Thyroid gland (tissue), 4 donors: ENCODE measurements around the gene ANXA10. TPM values are rescaled to one million over a fixed set of nuclear protein-coding genes. Genes with fewer than 3 reads are reported as not detected.

ENCODE experiments used
- DNase-seq, 2 donors: peaks; one replicate each; pipeline ENCODE4 v3.0.0-alpha.2; 2019
- H3K27ac ChIP-seq, 3 donors: fragments of 200-600 bp; sonication (generic); 1 replicate in 2 of 3; 2 replicates in 1 of 3; pipeline ENCODE4 v1.5.1; 2016 to 2019; ENCODE audit warnings: mild to moderate bottlenecking in 1 of 3, moderate library complexity in 1 of 3
- H3K27me3 ChIP-seq: fragments of 200-600 bp; sonication (generic); one replicate; pipeline ENCODE4 v1.5.1; 2019
- H3K36me3 ChIP-seq, 2 donors: fragments of 200-600 bp; sonication (generic); one replicate each; pipeline ENCODE4 v1.5.1; 2016 to 2019
- H3K4me1 ChIP-seq, 2 donors: fragments of 200-600 bp; sonication (generic); one replicate each; pipeline ENCODE4 v1.5.1; 2017 to 2019
- H3K4me3 ChIP-seq, 3 donors: fragments of 200-600 bp; sonication (generic); replicated peaks in 1 of 3; 1 replicate in 2 of 3; 2 replicates in 1 of 3; pipeline ENCODE4 v1.5.1; 2016; ENCODE audit warnings: mild to moderate bottlenecking in 1 of 3
- H3K9me3 ChIP-seq: fragments of 200-600 bp; sonication (generic); one replicate; pipeline ENCODE4 v1.5.1; 2017
- POLR2A ChIP-seq, 2 donors: fragments of 450-650 bp; IDR thresholded peaks; one replicate each; pipeline ENCODE4 v1.6.1; 2017; ENCODE audit warnings: antibody characterized with exemption in 2 of 2, mild to moderate bottlenecking in 2 of 2, moderate library complexity in 1 of 2
- WGBS, 2 donors: methylation state at CpG; one replicate each; pipeline ENCODE4 v1.1.5; 2017; 5-methylcytosine and 5-hydroxymethylcytosine counted together
- intact Hi-C: fragments of 100-400 bp; cut with DNase I; formaldehyde crosslinking; loops from one replicate; pipeline ENCODE4 v1.15.1; 2023
- total RNA-seq, 4 donors: library from RNA; depleted of rRNA; stranded (reverse); fragments of >200 nt; gene quantifications; one replicate each; pipeline ENCODE4 v1.2.3, GENCODE V29; 2016
- TF ChIP-seq, protein P1 (sequence below), 6 experiments: fragments of 200-600 bp in 3 of 6; fragments of 450-650 bp in 3 of 6; sonication (generic) in 3 of 6; IDR thresholded peaks; one replicate each; pipeline ENCODE4 v1.5.1; 2016 to 2019; ENCODE audit warnings: antibody characterized with exemption in 6 of 6, mild to moderate bottlenecking in 2 of 6, inconsistent platforms in 1 of 6, moderate library complexity in 1 of 6

ANXA10 gene
- total RNA-seq, 4 donors from 2014 or later, result not detected

DNA sequence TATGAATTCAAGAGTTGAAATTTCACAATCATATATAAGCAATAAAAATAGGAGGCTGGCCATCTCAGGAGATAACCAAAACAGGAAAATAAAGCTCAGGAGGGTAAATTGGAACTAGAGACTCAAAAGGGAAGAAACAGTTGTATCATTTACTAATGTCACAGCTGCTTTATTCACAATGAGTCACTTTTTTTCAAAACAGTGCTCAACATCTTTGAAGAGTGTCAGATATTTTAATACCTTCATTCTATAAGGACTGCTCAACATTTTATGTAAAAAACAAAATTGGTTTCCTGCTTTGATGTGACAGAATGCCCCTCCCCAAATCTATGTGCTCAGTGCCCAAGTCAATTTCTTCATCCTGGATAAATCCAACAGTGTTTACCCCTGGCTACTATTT, 128.6 kb downstream of the ANXA10 start:
- Histone ChIP-seq H3K27me3 (no peaks in the 10 kb centered on the region), H3K4me3 (no peak overlapping the region), H3K27ac (no peak overlapping the region), H3K4me1 (no peaks in the 10 kb centered on the region), H3K36me3 (peaks cover 5 to 6% of the 10 kb centered on the region in 2 donors), H3K9me3 (no peaks in the 10 kb centered on the region)
- TF ChIP-seq POLR2A (IDR thresholded peaks at IDR 0.05), result no peak
- TF ChIP-seq, protein P1, sequence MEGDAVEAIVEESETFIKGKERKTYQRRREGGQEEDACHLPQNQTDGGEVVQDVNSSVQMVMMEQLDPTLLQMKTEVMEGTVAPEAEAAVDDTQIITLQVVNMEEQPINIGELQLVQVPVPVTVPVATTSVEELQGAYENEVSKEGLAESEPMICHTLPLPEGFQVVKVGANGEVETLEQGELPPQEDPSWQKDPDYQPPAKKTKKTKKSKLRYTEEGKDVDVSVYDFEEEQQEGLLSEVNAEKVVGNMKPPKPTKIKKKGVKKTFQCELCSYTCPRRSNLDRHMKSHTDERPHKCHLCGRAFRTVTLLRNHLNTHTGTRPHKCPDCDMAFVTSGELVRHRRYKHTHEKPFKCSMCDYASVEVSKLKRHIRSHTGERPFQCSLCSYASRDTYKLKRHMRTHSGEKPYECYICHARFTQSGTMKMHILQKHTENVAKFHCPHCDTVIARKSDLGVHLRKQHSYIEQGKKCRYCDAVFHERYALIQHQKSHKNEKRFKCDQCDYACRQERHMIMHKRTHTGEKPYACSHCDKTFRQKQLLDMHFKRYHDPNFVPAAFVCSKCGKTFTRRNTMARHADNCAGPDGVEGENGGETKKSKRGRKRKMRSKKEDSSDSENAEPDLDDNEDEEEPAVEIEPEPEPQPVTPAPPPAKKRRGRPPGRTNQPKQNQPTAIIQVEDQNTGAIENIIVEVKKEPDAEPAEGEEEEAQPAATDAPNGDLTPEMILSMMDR (IDR thresholded peaks at IDR 0.05), result no peak
- no peak for DNase-seq
- intact Hi-C loops, result no loop called here

DNA sequence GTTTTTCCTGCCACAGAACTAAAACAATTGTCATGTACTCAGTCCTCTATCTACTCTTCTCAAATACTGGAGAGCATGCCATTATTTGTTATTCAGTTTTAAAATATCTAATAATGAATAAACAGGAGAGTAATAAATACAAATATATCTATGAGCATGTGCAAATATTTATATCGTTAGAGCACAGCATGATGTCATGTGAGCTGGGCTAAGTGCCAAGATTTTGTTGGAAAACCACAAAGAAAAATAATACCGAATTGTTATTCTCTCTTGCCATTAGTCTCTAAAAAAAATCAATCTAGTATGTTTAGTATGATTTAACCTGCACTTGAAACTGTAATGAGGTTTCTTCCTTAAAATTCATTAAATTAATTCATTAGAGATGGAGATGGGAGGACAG, 129.0 kb downstream of the ANXA10 start:
- DNase-seq, result no peak
- H3K4me1 ChIP-seq, result no peaks in the 10 kb centered on the region
- H3K9me3 ChIP-seq, result no peaks in the 10 kb centered on the region
- intact Hi-C loops, result no loop called here
- WGBS, 2 donors, result 44 to 51% methylated on average over 2 of the region's 2 CpGs
- TF ChIP-seq, protein P1 (IDR thresholded peaks at IDR 0.05), result no peak
- TF ChIP-seq POLR2A (IDR thresholded peaks at IDR 0.05), result no peak
- peaks cover 5 to 6% of the 10 kb centered on the region in 2 donors for H3K36me3 ChIP-seq
- no peak overlapping the region for H3K27ac ChIP-seq
- no peak overlapping the region for H3K4me3 ChIP-seq
- H3K27me3 ChIP-seq, result no peaks in the 10 kb centered on the region

Other genes starting within 250 kb of the ANXA10 start
- gene DDX60, start 226.2 kb downstream of the ANXA10 start, total RNA-seq, result 10 to 100 TPM; 11.7 to 27.1 (median 17.0) TPM